COLO829 (cell line): ENCODE measurements around the gene C3orf49.

Experiments used
- DNase-seq: peaks from one replicate; pipeline ENCODE4 v3.0.0; 2012; ENCODE audit warnings: low spot score

The C3orf49 gene

GRCh38 chr3:63819151-63819398 lies at the start of gene C3orf49:
TSS of gene C3orf49 (plus strand) at chr3:63819299. CDS start at chr3:63819472, 173 bp downstream.
- DNase-seq, result no peak

- DNase-seq, result no peak
Observed at GRCh38 chr3:63774781-63775180, 44.3 kb upstream of the C3orf49 start.

GRCh38 chr3:63779227-63779626 lies 39.9 kb upstream of the C3orf49 start:
- no peak for DNase-seq

- peak; percentile 35 for DNase-seq
Observed at GRCh38 chr3:63791974-63792373, 27.1 kb upstream of the C3orf49 start.

GRCh38 chr3:63795438-63795837 lies 23.7 kb upstream of the C3orf49 start:
- no peak for DNase-seq

GRCh38 chr3:63798544-63798943 lies 20.6 kb upstream of the C3orf49 start:
- DNase-seq, result no peak

- peak; percentile 23 for DNase-seq
Observed at GRCh38 chr3:63798949-63799348, 20.1 kb upstream of the C3orf49 start.

GRCh38 chr3:63800097-63800496 lies 19.0 kb upstream of the C3orf49 start:
- DNase-seq, result no peak

GRCh38 chr3:63803911-63804310 lies 15.2 kb upstream of the C3orf49 start:
- DNase-seq, result no peak

GRCh38 chr3:63807961-63808565 lies 11.0 kb upstream of the C3orf49 start:
- no peak for DNase-seq

- no peak for DNase-seq
Observed at GRCh38 chr3:63808633-63809032, 10.5 kb upstream of the C3orf49 start.

GRCh38 chr3:63809607-63810006 lies 9.5 kb upstream of the C3orf49 start:
- DNase-seq, result no peak

GRCh38 chr3:63814237-63814636 lies 4.9 kb upstream of the C3orf49 start:
- DNase-seq, result no peak

- no peak for DNase-seq
Observed at GRCh38 chr3:63817225-63817624, 1.9 kb upstream of the C3orf49 start.

GRCh38 chr3:63818282-63819150 lies 583 bp upstream of the C3orf49 start:
- peak; percentile 60 for DNase-seq

GRCh38 chr3:63824309-63824708 lies 5.2 kb downstream of the C3orf49 start:
- DNase-seq, result peak; percentile 87

GRCh38 chr3:63830526-63830925 lies 11.4 kb downstream of the C3orf49 start:
- no peak for DNase-seq

GRCh38 chr3:63832395-63832794 lies 13.3 kb downstream of the C3orf49 start:
- no peak for DNase-seq

- DNase-seq, result no peak
Observed at GRCh38 chr3:63841704-63842103, 22.6 kb downstream of the C3orf49 start.

GRCh38 chr3:63842127-63842526 lies 23.0 kb downstream of the C3orf49 start:
- no peak for DNase-seq

GRCh38 chr3:63845215-63845614 lies 26.1 kb downstream of the C3orf49 start:
- no peak for DNase-seq

- DNase-seq, result no peak
Observed at GRCh38 chr3:63847718-63848450, 28.8 kb downstream of the C3orf49 start.

- DNase-seq, result no peak
Observed at GRCh38 chr3:63849175-63849574, 30.1 kb downstream of the C3orf49 start.
